Fibroblast of mammary gland (primary cell): ENCODE measurements around the gene PSG1.
"Not testable (repeated sequence)": the region's sequence is repeated elsewhere in the genome, so short reads cannot be mapped to it uniquely, and the experiment has no call there.

Experiments
- DNase-seq: peaks from one replicate; pipeline ENCODE4 v3.0.0-alpha.2; 2010; ENCODE audit warnings: low read depth
- H3K4me3 ChIP-seq: 2 replicates; pipeline ENCODE4 v1.5.1; 2011; ENCODE audit warnings: low read depth, mild to moderate bottlenecking, low read length, moderate library complexity; ENCODE audit not compliant: control insufficient read depth
- CTCF ChIP-seq: conservative IDR thresholded peaks from 2 replicates; pipeline ENCODE4 v1.5.1; 2011; ENCODE audit warnings: low read depth, low read length, inconsistent platforms; ENCODE audit not compliant: control insufficient read depth, insufficient read depth

The PSG1 gene

GRCh38 chr19:42872608-42873007 lies 6.9 kb downstream of the PSG1 start:
- peak; percentile 7 for DNase-seq
- no peak overlapping the region for H3K4me3 ChIP-seq
- peak; percentile 25 for TF ChIP-seq CTCF

GRCh38 chr19:42857544-42857867 lies 22.0 kb downstream of the PSG1 start:
- DNase-seq: no peak
- no peak overlapping the region for H3K4me3 ChIP-seq
- no peak for TF ChIP-seq CTCF

GRCh38 chr19:42856866-42857543 lies 22.5 kb downstream of the PSG1 start:
- peak; percentile 54 for TF ChIP-seq CTCF
- DNase-seq: peak; percentile 15
- not testable (repeated sequence) for H3K4me3 ChIP-seq

- H3K4me3 ChIP-seq, DNase-seq: not testable (repeated sequence)
Measured at GRCh38 chr19:42854745-42855144, 24.8 kb downstream of the PSG1 start.

GRCh38 chr19:42853231-42853630 lies 26.3 kb downstream of the PSG1 start:
- H3K4me3 ChIP-seq, DNase-seq: not testable (repeated sequence)

GRCh38 chr19:42852821-42853220 lies 26.7 kb downstream of the PSG1 start:
- not testable (repeated sequence) for DNase-seq

GRCh38 chr19:42851718-42852280 lies 27.7 kb downstream of the PSG1 start:
- DNase-seq, H3K4me3 ChIP-seq: not testable (repeated sequence)

More at GRCh38 chr19:42852821-42853220, 26.7 kb downstream of the PSG1 start:
- H3K4me3 ChIP-seq: not testable (repeated sequence)

GRCh38 chr19:42850981-42851717 lies 28.4 kb downstream of the PSG1 start:
- TF ChIP-seq CTCF: no peak
- H3K4me3 ChIP-seq: no peak overlapping the region
- DNase-seq: peak; percentile 95

- TF ChIP-seq CTCF: no peak
- DNase-seq: peak; percentile 12
- H3K4me3 ChIP-seq: no peak overlapping the region
Measured at GRCh38 chr19:42846597-42846996, 32.9 kb downstream of the PSG1 start.

GRCh38 chr19:42843631-42844030 lies 35.9 kb downstream of the PSG1 start:
- not testable (repeated sequence) for DNase-seq, H3K4me3 ChIP-seq

GRCh38 chr19:42832746-42833442 lies 46.6 kb downstream of the PSG1 start:
- not testable (repeated sequence) for H3K4me3 ChIP-seq
- peak; percentile 62 for DNase-seq
